ENCODE data around the gene ILK.

ILK gene

GRCh38 chr11:6622261-6623171 lies 18.9 kb downstream of the ILK start:
- no peak for DNase-seq

GRCh38 chr11:6623391-6624363 lies 20.1 kb downstream of the ILK start:
- no peak for DNase-seq

DNA sequence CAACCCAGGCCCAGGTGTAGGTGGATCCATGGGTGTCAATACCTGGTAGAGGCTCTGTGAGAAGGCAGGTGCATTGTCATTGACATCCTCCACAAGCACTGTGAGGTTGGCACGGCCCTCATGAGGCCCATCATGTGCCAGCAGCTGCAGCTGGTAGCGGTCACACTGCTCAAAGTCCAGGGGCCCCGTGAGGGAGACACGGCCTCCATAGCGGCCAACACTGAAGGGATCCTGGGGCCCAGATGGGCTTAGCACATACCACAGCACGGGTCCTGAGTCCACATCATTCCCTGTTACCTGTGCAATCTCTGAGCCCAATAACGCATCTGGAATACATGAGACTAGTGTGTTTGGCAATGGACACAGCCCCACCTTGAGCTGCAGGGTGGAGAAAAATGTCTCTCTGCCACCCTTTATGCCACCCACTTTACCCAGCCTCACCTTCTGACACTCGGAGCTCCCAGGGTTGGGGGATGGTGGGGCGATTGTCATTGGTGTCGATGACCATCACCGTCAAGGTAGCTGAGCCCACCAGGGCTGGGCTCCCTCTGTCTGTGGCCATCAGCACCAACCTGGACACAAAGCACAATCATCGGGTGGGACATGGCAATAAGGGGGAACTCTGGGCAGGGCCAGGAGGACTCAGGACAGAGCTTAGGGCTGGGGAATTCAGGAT lies 21.7 kb downstream of the ILK start:
- DNase-seq = no peak

GRCh38 chr11:6625832-6626420 lies 22.4 kb downstream of the ILK start:
- DNase-seq = no peak

DNA sequence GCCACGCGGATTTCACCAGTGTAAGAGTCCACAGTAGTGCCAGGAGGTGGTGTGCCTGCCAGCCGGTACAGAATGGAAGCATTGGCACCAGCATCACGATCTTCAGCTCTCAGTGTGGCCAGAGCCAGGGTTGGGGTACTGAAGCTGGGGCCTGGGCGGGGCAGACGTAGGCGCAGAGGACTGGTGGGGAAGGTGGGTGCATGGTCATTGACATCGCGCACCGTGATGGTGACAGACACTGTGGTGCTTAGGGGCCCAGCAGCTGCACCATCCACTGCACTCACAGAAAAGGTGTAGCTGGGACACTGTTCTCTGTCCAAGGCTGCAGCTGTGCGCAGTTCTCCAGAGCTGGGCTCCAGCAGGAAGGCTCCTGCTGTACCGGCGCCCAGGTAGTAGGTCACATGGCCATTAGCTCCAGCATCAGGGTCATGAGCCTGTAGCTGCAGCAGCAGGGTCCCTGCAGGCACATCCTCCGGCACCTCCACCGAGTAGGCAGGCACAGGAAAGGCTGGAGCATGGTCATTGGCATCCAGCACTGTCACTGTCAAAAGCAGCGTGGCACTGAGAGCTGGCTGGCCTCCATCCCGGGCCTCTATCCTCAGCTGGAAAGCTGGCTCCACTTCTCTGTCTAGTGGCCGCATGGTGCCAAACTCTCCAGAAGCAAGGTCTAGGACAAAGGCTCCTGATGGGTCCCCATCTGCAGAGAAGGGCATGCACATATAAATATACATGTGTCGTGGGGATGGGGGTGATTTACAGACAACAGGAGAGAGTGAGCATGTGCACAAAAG lies 23.6 kb downstream of the ILK start:
- no peak for DNase-seq

- no peak for DNase-seq
Measured at GRCh38 chr11:6627762-6628241, 24.2 kb downstream of the ILK start.

GRCh38 chr11:6628526-6628925 lies 25.0 kb downstream of the ILK start:
- DNase-seq = no peak

DNA sequence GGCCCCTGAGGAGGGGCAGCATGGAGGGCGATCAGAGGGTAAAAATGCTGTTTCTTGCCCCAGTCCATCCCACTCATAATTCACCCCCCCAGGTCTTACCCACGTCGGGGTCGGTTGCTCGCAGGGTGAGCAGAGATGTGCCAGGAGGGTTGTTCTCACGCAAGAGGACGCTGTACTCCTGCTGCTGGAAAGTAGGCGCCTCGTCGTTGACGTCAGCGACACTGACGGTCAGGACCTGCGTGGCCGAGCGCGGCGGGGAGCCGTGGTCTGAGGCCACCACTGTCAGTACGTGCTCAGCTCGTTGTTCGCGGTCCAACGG lies 26.0 kb downstream of the ILK start:
- DNase-seq = no peak

- DNase-seq = no peak
Measured at GRCh38 chr11:6629892-6630631, 26.5 kb downstream of the ILK start.

- DNase-seq = peak; percentile 18
Measured at GRCh38 chr11:6630632-6631291, 27.2 kb downstream of the ILK start.

- DNase-seq = no peak
Measured at GRCh38 chr11:6631361-6631890, 27.9 kb downstream of the ILK start.

DNA sequence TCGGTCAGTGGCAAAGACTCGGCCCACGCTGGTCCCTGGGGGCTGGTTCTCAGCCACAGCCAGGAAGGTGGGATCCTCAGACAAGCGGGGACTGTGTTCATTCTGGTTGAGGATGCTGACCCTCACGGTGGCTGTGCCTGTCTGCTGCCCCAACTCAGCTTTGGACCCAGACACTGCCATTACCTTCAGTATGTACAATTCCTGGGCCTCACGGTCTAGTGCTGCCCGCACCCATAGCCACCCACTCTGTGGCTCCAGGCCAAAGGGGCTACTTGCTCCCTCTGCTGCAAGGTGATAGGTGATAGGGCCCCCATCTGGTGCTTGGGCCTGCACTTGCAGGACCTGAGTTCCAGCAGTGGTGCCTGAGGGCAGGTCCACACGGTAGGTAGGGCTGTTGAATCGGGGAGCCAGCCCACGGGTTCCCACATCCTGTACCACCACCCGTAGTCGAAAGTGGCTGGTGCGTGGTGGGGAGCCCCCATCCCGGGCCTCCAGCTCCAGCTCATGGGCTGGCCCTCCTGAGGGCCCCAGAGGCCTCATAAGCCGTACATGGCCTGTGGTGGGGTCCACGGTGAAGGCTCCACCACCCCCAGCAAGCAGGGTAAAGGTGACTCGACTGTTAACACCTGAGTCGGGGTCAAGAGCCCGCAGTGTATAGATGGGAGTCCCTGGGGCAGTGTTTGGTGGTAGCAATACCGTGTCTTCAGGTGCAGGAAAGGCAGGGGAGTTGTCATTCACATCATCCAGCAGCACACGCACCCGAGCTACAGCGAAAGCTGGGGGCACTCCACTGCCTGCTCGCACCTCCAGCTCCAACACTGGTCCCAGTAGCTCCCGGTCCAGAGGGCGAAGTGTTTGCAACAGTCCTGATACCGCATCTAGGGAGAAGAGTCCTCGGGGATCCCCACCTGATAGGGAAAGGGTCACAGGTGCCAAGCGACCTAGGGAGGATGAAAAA lies 28.8 kb downstream of the ILK start:
- no peak for DNase-seq

DNA sequence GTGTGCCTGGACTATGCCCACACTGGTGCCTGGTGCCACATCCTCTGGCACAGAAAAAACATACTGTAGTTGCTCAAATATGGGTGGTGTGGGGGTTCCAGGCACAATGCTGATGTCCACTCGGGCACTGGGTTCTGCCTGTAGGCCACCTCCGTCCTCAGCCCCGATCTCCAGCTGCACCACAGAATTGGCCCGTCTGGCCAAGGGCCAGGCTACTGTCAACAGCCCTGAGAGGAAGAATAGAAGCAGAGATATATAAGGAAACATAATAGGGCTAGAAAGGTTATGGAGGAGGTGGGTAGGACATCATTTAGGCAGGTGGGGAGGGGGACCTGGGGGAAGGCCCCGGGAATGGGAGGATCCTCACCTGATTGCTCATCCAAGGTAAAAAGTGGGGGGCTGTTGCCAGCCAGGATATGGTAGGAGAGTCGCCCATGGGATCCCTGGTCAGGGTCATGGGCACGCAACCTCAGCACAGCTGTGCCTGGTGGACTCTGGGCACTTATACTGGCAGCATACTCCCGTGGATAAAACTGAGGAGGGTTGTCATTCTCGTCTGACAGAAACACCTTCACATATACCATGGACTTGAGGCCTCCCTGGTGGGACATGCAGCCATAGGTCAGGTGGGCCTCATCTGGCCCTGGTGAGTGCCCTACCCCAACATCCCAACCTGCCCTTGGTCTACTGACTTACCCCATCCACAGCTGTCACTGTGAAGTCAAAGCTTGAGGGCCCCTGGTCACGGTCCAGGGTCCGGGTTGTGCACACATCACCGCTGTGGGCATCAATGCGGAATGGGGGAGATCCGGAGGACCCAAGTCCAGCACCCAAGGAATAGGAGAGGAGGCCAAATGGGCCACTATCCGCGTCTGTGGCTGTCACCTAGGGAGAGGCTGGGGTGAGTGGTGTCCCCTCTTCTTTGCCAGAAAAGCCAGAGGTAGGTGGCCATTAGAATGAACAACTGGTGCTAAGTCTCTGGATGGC lies 30.1 kb downstream of the ILK start:
- DNase-seq = no peak

- no peak for DNase-seq
Measured at GRCh38 chr11:6634534-6634933, 31.0 kb downstream of the ILK start.

- no peak for DNase-seq
Measured at GRCh38 chr11:6635082-6635932, 31.7 kb downstream of the ILK start.

- no peak for DNase-seq
Measured at GRCh38 chr11:6636480-6636879, 32.9 kb downstream of the ILK start.

GRCh38 chr11:6637871-6638270 lies 34.3 kb downstream of the ILK start:
- DNase-seq = no peak
